HG03432 (cell line): ENCODE results near the gene DNAJC12.
"Not testable (repeated sequence)": the region's sequence is repeated elsewhere in the genome, so short reads cannot be mapped to it uniquely, and the experiment has no call there.

Experiments used
- ATAC-seq: cut with Tn5 transposase; IDR thresholded peaks from one replicate; pipeline ENCODE4 v1.9.1; 2021; ENCODE audit warnings: mild to moderate bottlenecking, moderate library complexity; ENCODE audit not compliant: unreplicated experiment

The DNAJC12 gene

GRCh38 chr10:67794909-67795460 lies 43.0 kb downstream of the DNAJC12 start:
- ATAC-seq: no peak

- no peak for ATAC-seq
These were observed 43.7 kb downstream of the DNAJC12 start for GRCh38 chr10:67794256-67794655.

GRCh38 chr10:67793313-67793712 lies 44.7 kb downstream of the DNAJC12 start:
- ATAC-seq: no peak

- no peak for ATAC-seq
These were observed 45.3 kb downstream of the DNAJC12 start for GRCh38 chr10:67792653-67793052.

- ATAC-seq: peak; percentile 63
These were observed 47.2 kb downstream of the DNAJC12 start for GRCh38 chr10:67790534-67791408.

GRCh38 chr10:67789769-67790168 lies 48.2 kb downstream of the DNAJC12 start:
- ATAC-seq: no peak

GRCh38 chr10:67788028-67788886 lies 49.7 kb downstream of the DNAJC12 start:
- peak; percentile 76 for ATAC-seq

GRCh38 chr10:67785098-67785497 lies 52.9 kb downstream of the DNAJC12 start:
- no peak for ATAC-seq

- ATAC-seq: no peak
These were observed 53.5 kb downstream of the DNAJC12 start for GRCh38 chr10:67784474-67784873.

- ATAC-seq: peak; percentile 49
These were observed 54.2 kb downstream of the DNAJC12 start for GRCh38 chr10:67783606-67784294.

GRCh38 chr10:67782530-67782929 lies 55.5 kb downstream of the DNAJC12 start:
- no peak for ATAC-seq

- ATAC-seq: peak; percentile 78
These were observed 57.0 kb downstream of the DNAJC12 start for GRCh38 chr10:67780759-67781538.

- not testable (repeated sequence) for ATAC-seq
These were observed 57.8 kb downstream of the DNAJC12 start for GRCh38 chr10:67780204-67780621.

- peak; percentile 45 for ATAC-seq
These were observed 58.4 kb downstream of the DNAJC12 start for GRCh38 chr10:67779465-67780203.

- no peak for ATAC-seq
These were observed 61.6 kb downstream of the DNAJC12 start for GRCh38 chr10:67776371-67776770.

GRCh38 chr10:67775279-67775678 lies 62.7 kb downstream of the DNAJC12 start:
- ATAC-seq: no peak

GRCh38 chr10:67772894-67773511 lies 65.0 kb downstream of the DNAJC12 start:
- ATAC-seq: peak; percentile 94

- ATAC-seq: no peak
These were observed 65.8 kb downstream of the DNAJC12 start for GRCh38 chr10:67772151-67772550.

GRCh38 chr10:67771200-67771599 lies 66.8 kb downstream of the DNAJC12 start:
- ATAC-seq: peak; percentile 4
